HG03558 (cell line): ENCODE data around the gene EEF1B2.
"Not testable (repeated sequence)": the region's sequence is repeated elsewhere in the genome, so short reads cannot be mapped to it uniquely, and the experiment has no call there.

Experiments
- ATAC-seq: cut with Tn5 transposase; IDR thresholded peaks from one replicate; pipeline ENCODE4 v1.9.1; 2021; ENCODE audit warnings: moderate number of reproducible peaks; ENCODE audit not compliant: unreplicated experiment; ENCODE audit errors: extremely low read depth

EEF1B2 gene

GRCh38 chr2:206159346-206160124 lies at the start of gene EEF1B2, which contains the start of gene NDUFS1:
Gene EEF1B2, plus strand, starts transcription at chr2:206159895. Its CDS starts 85 bp downstream, at chr2:206159980.
Gene NDUFS1, minus strand, starts transcription at chr2:206159444. Its CDS starts 5,766 bp downstream, at chr2:206153678.
- peak; percentile 88 for ATAC-seq

DNA sequence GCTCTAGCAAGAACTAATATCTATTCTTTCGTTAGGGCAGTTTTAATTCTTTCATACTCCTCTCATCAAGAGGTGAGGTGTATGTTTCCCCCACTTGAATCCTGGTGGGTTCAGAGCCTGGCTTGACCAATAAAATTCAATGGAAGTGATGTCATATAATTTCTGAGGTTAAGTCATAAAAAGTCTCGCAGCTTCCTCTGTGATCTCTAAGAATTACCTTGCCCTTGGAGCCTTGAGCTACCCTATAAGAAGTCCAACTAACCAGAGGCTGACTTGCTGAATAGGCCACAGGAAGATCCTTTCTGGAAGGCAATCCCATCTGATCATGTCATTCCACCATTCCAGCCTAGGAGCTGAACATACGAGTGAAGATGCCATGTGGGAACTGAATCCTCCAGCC lies 47.6 kb upstream of the EEF1B2 start:
- no peak for ATAC-seq

DNA sequence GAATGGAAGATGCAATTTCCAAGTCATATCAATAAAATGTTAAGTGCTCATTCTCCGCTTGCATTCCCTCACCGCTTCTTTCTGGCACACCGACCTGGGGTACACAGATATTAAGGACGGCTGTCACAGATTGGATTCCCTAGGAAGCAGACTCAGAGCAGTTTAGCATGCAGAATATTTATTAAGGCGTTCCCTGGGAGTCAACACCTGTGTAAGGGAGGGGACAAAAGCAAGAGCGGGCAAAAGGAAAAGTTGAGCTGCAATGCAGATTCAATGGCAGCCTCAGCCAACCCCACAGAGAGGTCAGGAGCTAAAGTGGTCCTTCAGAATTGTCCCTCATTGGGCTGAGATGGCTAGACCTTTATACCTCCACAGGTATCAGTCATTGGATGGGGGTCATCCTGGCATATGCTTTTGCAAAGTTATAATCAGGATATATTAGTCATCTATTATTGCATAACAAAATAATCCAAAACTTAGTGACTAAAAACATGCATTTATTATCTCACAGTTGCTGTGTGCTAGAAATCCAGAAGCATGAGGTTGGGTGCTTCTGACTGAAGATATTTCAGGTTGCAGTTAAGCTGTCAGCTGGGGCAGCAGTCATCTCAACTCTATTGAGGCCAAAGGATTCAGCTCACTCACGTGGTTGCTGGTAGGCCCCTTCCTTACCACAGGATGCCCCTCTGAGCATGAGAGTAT lies 46.7 kb upstream of the EEF1B2 start:
- ATAC-seq = no peak

DNA sequence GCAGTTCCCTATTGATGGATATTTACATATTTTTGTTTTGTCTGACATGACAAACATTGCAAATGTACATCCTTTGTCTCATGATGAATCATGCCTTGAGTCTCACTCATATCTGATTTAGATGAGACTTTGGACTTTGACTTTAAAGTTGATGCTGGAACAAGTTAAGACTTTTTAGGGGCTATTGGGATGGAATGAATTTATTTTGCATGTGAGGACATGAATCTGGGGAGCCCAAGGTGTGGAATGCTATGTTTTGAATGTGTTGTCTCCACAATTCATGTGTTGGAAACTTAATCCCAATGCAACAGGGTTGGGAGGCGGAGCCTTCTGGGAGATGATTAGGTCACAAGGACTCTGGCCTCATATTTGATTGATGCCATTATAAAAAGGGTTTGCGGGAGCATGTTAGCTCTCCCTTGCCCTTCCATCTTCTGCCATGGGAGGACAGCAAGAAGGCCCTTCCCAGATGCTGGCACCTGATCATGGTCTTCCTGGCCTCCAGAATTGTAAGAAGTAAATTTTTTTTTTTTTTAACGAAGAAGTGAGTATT lies 44.6 kb upstream of the EEF1B2 start:
- ATAC-seq = no peak

GRCh38 chr2:206116278-206116677 lies 43.4 kb upstream of the EEF1B2 start:
- no peak for ATAC-seq

DNA sequence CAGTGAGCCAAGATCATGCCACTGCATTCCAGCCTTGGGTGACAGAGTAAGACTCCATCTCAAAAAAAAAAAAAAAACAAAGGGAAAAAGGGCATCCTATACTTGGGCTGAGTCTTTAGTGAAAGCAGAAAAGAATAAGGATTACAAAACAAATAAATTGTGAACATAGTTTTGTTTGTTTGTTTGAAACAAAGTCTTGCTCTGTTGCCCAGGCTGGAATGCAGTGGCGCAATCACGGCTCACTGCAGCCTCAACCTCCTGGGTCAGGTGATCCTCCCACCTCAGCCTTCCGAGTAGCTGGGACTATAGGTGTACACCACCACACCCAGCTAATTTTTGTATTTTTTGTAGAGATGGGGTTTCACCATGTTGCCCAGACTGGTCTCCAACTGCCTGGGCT lies 37.1 kb upstream of the EEF1B2 start:
- ATAC-seq = not testable (repeated sequence)

- ATAC-seq = no peak
Measured at GRCh38 chr2:206125901-206126300, 33.8 kb upstream of the EEF1B2 start.

DNA sequence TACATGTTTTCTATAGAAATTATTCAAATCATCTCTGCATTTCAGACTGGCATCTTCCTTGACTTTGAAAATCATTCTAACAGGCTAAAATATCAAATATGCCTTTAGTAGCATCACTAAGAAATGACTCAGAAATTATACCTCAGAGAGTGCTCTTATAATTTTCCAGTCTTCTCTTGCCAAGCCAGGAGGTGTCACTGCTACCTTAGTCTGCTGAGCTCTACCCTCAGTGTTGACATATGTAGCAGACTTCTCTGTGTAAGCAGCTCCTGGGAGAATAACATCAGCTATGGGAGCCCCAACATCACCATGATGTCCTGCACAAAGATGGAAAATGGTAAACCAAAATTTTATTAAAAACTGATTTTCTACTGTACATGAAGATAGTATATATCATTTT lies 32.0 kb upstream of the EEF1B2 start:
- ATAC-seq = no peak

DNA sequence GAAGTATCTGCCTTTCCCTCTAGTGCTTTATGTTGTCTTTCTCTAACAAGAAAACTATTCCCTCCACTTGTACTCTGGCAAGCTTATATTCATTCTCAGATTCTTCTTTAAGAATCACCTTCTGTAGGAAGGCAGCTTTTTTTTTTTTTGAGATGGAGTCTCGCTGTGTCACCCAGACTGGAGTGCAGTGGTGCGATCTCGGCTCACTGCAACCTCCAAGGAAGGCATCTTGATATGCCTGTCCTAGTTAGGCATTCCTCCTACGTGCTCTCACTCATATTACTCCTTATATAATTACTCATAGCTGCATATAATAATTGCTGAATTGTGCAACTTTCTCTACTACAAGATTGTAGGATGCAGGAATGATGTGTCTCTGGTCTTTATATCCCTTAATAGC lies 16.2 kb upstream of the EEF1B2 start:
- no peak for ATAC-seq

DNA sequence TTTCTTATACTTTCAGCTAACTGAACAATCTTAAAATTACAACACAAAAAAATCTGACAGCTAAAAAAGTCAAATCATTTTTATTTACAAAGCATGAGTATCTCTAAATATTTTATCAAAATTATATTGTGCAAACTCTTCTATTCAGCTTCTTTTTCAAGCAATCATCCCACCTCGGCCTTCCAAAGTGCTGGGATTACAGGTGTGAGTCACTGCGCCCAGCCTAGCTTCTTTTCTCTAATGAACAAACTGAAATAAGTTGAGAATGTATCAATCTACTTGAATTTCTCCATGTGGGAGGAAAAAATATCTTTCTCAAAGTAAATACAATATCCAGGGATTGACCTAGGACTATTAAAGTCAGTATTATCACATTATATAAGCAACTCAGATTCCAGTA lies 15.3 kb upstream of the EEF1B2 start:
- no peak for ATAC-seq

DNA sequence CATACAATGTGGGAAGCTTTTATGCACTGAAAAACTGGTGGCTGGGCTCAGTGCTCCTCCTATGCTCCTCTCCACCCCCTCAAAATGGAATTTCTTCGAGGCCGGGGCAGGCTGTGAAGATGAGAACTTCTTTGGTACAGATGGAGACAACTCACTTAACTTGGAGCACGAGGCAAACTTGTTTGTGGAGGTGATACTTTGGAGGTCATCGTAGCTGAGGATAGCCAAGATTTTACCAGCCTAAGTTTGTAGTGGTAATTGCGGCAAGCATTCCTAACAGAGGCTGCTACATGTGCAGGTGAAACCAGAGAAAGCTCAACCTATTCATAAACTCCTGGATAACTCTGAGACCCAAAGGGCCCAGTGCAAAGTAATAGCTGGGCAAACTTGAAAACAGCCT lies 14.0 kb upstream of the EEF1B2 start:
- ATAC-seq = no peak

DNA sequence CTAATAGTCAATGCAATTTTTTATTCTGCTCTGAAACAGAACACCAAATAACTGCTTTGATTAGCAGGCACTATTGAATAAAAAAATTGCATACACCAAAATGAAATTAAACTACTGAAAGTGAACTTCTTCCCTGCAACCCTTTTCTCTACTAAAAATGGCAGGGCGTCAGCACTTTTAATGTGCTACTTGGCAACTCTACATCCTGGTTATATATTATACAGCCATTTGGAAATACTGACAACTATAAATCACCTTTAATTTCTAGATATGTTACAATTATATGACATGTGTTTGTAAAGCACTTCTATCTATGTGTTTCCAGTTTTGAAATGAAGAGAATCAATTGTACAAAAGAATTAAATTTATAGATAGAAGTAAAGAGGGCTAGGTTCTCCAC lies 10.4 kb upstream of the EEF1B2 start:
- no peak for ATAC-seq

GRCh38 chr2:206150168-206150567 lies 9.5 kb upstream of the EEF1B2 start:
- no peak for ATAC-seq

DNA sequence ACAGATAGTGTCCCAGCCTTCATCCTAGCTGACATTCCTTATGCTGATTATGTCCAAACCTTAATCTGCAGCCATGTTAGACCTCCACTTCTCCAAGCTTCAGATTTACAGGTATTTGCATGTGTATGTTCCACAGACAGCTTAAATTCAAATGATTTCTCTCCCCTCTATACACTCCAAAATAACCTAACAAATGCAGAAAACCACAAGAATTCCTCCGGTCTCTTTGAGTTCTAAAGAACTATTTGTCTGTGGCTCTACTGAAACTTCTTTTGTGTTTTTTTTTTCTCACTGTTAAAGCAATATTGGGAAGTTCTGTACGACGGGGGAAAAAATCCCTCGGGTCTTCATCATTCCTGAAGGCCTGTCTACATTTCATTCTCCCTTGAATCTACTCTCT lies 9.1 kb upstream of the EEF1B2 start:
- no peak for ATAC-seq

- peak; percentile 37 for ATAC-seq
Measured at GRCh38 chr2:206154197-206154596, 5.5 kb upstream of the EEF1B2 start.

DNA sequence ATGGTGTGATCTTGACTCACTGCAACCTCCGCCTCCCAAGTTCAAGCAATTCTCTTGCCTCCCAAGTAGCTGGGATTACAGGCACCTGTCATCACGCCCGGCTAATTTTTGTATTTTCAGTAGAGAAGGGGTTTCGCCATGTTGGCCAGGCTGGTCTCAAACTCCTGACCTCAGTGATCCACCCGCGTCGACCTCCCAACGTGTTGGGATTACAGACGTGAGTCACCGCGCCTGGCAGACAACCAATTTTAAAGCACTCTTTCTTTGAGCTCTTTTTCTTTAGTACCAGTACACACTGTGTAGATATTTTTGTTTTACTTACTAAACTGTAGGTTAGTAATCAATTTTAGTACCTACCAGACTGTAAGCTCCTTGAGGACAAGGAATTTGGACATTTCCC lies 2.7 kb upstream of the EEF1B2 start:
- not testable (repeated sequence) for ATAC-seq

- no peak for ATAC-seq
Measured at GRCh38 chr2:206158563-206159345, 941 bp upstream of the EEF1B2 start.

- ATAC-seq = peak; percentile 19
Measured at GRCh38 chr2:206160125-206160806, 571 bp downstream of the EEF1B2 start.

DNA sequence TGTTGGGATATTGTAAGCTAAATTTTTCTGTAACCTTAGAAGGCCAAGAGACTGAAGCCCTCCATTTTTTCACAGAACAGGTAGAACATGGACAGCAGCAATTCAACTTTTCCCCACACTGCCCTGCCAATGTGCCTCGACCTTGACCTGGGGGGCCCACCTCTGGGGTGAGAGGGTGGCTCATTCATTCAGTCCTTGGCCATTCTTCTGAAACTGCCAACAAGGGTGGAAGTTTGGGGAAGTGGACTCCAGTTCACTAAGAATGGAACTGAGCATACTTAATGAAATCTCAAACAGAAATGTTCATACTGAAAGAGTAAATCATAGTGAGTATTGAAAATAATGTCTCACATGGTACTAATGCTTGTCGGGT lies 1.1 kb downstream of the EEF1B2 start:
- ATAC-seq = no peak

DNA sequence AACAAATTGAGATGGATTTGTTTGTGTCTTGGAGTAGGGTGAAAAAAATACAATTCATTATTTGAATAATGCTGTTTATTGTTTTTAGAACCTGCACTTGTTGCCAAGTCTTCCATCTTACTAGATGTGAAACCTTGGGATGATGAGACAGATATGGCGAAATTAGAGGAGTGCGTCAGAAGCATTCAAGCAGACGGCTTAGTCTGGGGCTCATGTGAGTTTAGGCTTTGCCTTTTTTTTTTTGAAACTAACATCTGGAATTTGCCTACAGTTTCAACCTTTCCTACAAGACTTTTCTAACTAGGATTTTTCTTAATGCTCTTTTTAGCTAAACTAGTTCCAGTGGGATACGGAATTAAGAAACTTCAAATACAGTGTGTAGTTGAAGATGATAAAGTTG lies 2.7 kb downstream of the EEF1B2 start:
- ATAC-seq = not testable (repeated sequence)
